Measurements from ENCODE around the gene C4orf50. TPM values are rescaled to one million over a fixed set of nuclear protein-coding genes. Genes with fewer than 3 reads are reported as not detected.
"Not testable (repeated sequence)": the region's sequence is repeated elsewhere in the genome, so short reads cannot be mapped to it uniquely, and the experiment has no call there.

C4orf50 gene
- total and polyA plus RNA-seq, 8 donors: under 0.01 to 0.23 (median 0.07) TPM

DNA sequence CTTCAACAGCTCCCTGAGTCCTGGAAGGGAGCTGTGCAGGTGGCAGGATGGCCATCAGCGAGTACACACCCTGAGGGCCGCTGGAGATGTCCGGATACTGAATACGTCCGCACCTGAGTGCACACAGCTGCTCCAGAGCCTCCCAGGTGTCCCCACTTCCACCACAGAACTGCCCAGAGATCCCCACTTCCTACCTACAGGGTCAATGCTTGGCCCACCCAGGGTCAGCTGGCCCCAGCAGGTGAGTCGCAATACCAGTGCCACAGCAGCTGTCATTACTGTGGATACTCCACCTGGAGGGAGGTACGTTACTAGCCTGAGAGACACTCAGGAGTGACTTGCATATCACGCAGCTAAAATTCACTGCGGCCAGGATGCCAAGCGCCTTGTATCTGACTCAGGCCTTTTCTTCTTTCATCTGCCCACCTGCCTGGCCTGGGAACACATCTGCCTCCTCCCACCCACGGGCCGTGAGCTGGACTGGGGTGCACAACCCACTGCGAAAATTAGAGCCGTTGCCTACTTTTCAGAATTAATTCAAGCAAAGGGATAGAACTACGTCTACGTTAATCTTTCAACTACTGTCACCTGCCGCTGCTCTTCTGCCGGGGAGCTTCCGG is 9.4 kb downstream of the C4orf50 start:
- no peaks in the 10 kb centered on the region for H3K36me3 ChIP-seq
- DNase-seq (peak in 1 of 6 donors; percentile 28), ATAC-seq (no peak), FAIRE-seq (no peak)
- intact Hi-C loops (cut with DNase I): loop anchor here in 1 of 3 donors (10.0 kb wide), 1 partner anchor 76 kb away; no protein-coding TSS in a partner anchor
- H3K4me3 ChIP-seq: no peak overlapping the region
- TF ChIP-seq, protein P1, sequence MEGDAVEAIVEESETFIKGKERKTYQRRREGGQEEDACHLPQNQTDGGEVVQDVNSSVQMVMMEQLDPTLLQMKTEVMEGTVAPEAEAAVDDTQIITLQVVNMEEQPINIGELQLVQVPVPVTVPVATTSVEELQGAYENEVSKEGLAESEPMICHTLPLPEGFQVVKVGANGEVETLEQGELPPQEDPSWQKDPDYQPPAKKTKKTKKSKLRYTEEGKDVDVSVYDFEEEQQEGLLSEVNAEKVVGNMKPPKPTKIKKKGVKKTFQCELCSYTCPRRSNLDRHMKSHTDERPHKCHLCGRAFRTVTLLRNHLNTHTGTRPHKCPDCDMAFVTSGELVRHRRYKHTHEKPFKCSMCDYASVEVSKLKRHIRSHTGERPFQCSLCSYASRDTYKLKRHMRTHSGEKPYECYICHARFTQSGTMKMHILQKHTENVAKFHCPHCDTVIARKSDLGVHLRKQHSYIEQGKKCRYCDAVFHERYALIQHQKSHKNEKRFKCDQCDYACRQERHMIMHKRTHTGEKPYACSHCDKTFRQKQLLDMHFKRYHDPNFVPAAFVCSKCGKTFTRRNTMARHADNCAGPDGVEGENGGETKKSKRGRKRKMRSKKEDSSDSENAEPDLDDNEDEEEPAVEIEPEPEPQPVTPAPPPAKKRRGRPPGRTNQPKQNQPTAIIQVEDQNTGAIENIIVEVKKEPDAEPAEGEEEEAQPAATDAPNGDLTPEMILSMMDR (IDR thresholded peaks at IDR 0.05): no peak
- peaks cover 0 to 14% (median 0%) of the 10 kb centered on the region in 4 donors for H3K27me3 ChIP-seq
- WGBS, 2 donors: 47 to 57% methylated on average over 19 of the region's 19 CpGs
- no peaks in the 10 kb centered on the region for H3K9me3 ChIP-seq
- no peak overlapping the region for H3K27ac ChIP-seq
- no peaks in the 10 kb centered on the region for H3K4me1 ChIP-seq

DNA sequence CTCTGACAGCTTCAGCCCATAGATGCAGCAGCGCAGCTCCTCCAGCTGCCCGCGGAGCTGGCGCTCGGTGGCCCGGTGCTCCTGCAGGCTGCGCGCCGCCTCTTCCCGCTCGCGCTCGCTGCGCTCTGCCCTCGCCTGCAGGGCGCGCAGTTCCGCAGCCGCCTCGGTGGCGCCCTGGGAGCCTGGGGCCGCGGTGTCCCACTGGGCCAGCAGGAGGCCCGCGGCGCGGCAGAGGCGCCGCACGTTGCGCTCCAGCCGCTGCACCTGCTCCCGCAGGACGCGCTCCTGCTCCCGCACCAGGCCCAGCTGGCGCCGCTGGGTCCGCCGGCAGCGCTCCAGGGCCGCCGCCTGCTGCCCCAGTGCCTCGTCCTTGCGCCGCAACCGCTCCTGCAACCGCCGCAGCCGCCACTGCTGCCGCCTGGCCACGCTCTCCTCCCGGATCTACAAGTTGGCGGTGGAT is 10.1 kb downstream of the C4orf50 start:
- intact Hi-C loops (cut with DNase I): loop anchor here in 1 of 3 donors (10.0 kb wide), 1 partner anchor 77 kb away; no protein-coding TSS in a partner anchor
- Histone ChIP-seq H3K9me3 (no peaks in the 10 kb centered on the region), H3K27ac (no peak overlapping the region), H3K4me3 (no peak overlapping the region), H3K27me3 (peaks cover 0 to 14% (median 0%) of the 10 kb centered on the region in 4 donors), H3K4me1 (no peaks in the 10 kb centered on the region), H3K36me3 (no peaks in the 10 kb centered on the region)
- DNase-seq (peak in 1 of 6 donors; percentile 49), ATAC-seq (peak in 1 of 4 donors; percentile 17), FAIRE-seq (no peak)
- WGBS, 2 donors: 14 to 16% methylated on average over 53 to 54 of the region's 54 CpGs
- TF ChIP-seq, protein P1 (IDR thresholded peaks at IDR 0.05): no peak

DNA sequence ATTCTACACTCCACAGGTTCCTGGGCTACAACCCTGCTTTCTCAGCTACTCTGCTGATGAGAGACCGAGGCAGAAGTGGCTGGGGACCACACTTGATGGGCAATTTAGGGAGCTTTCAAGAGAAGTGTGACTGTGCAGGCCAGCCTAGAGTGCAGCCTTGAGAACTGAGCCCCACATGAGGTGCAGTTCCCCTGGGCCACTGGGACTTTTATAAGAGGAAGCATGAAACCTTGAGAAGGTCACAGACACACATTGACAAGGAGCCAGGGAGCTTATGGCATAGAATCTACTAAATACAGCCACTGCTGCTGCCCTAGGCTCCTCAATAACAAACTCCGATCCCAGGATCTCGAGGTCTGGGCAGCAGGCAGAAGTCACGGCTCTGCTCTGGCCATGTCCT is 13.1 kb downstream of the C4orf50 start:
- WGBS, 2 donors: 63 to 70% methylated on average over 4 of the region's 4 CpGs
- FAIRE-seq: no peak

DNA sequence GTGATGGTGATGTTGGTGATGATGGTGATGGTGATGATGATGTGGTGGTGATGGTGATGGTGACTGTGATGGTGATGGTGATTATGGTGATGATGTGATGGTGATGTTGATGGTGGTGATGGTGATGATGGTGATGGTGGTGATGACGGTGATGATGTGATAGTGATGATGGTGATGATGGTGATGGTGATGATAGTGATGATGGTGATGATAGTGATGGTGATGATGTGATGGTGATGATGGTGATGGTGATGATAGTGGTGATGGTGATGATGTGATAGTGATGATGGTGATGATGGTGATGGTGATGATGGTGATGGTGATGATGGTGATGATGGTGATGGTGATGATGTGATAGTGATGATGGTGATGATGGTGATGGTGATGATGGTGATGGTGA is 14.7 kb downstream of the C4orf50 start:
- not testable (repeated sequence) for DNase-seq, H3K36me3 ChIP-seq, H3K27me3 ChIP-seq, H3K9me3 ChIP-seq, H3K4me3 ChIP-seq, H3K27ac ChIP-seq, H3K4me1 ChIP-seq, ATAC-seq, FAIRE-seq
- intact Hi-C loops (cut with DNase I): loop anchor here in 1 of 3 donors (10.0 kb wide), 1 partner anchor 81 kb away; no protein-coding TSS in a partner anchor
- WGBS, 2 donors: 57 to 82% methylated on average over 1 of the region's 1 CpG

More for the DNA sequence above, 13.1 kb downstream of the C4orf50 start:
- Histone ChIP-seq H3K4me1 (no peaks in the 10 kb centered on the region), H3K4me3 (no peak overlapping the region), H3K27me3 (peaks cover 0 to 14% (median 0%) of the 10 kb centered on the region in 4 donors), H3K9me3 (no peaks in the 10 kb centered on the region), H3K27ac (no peak overlapping the region), H3K36me3 (no peaks in the 10 kb centered on the region)
- DNase-seq (no peak), ATAC-seq (no peak)
- TF ChIP-seq, protein P1 (IDR thresholded peaks at IDR 0.05): no peak
- intact Hi-C loops (cut with DNase I): loop anchor here in 1 of 3 donors (10.0 kb wide), 1 partner anchor 80 kb away; no protein-coding TSS in a partner anchor

DNA sequence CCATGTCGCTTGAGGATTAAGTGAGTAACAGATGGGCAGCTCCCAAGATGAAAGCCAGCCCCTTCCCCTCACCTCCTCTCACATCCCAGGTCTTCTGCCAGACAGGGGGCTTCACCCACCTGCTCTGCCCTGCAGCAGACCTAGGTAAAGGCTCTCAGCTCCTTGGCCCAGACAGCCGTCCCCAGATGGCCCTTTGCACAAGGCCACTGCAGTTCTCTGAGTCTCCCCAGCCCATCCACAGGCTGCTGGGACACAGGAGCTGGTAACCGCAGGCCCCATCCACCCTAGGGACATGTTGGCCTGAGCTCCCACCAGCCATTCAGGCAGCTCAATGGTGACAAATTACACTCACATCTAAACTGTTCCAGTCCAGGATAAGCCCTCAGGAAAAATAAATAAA is 15.3 kb downstream of the C4orf50 start:
- H3K27me3 ChIP-seq: peaks cover 0 to 8% (median 0%) of the 10 kb centered on the region in 4 donors
- no peaks in the 10 kb centered on the region for H3K9me3 ChIP-seq
- intact Hi-C loops (cut with DNase I): loop anchor here in 1 of 3 donors (10.0 kb wide), 1 partner anchor 82 kb away; no protein-coding TSS in a partner anchor
- TF ChIP-seq, protein P1 (IDR thresholded peaks at IDR 0.05): no peak
- FAIRE-seq (no peak), DNase-seq (no peak), ATAC-seq (no peak)
- no peaks in the 10 kb centered on the region for H3K4me1 ChIP-seq
- H3K36me3 ChIP-seq: no peaks in the 10 kb centered on the region
- H3K4me3 ChIP-seq: no peak overlapping the region
- WGBS, 2 donors: 56 to 89% methylated on average over 3 of the region's 3 CpGs
- H3K27ac ChIP-seq: no peak overlapping the region
